GM12891 (cell line): ENCODE data around the gene RNF145.
"Not testable (repeated sequence)": the region's sequence is repeated elsewhere in the genome, so short reads cannot be mapped to it uniquely, and the experiment has no call there.

Source experiments
- DNase-seq: peaks from one replicate; pipeline ENCODE4 v3.0.0; 2011; ENCODE audit warnings: low spot score; ENCODE audit not compliant: insufficient read length
- FAIRE-seq: peaks from 2 replicates; lab custom pipeline; 2011; peaks lifted over from hg19 to GRCh38; lab: Jason Lieb, UNC
- PAX5 ChIP-seq: IDR thresholded peaks from 2 replicates; pipeline ENCODE4 v1.6.1; 2011; ENCODE audit warnings: low read length, moderate library complexity, mild to moderate bottlenecking; ENCODE audit not compliant: insufficient read depth, severe bottlenecking
- POLR2A ChIP-seq: IDR thresholded peaks from 2 replicates; pipeline ENCODE4 v1.6.1; 2011; ENCODE audit warnings: low read depth, low read length, control low read depth
- POLR2AphosphoS5 ChIP-seq: IDR thresholded peaks from 2 replicates; pipeline ENCODE4 v1.6.1; 2011; ENCODE audit warnings: low read depth, low read length, control low read depth
- POU2F2 ChIP-seq: IDR thresholded peaks from 2 replicates; pipeline ENCODE4 v1.6.1; 2011; ENCODE audit warnings: low read depth, mild to moderate bottlenecking, control low read depth, low read length, moderate library complexity
- SPI1 ChIP-seq: IDR thresholded peaks from 2 replicates; pipeline ENCODE4 v1.6.1; 2011; ENCODE audit warnings: low read depth, low read length, control low read depth
- TAF1 ChIP-seq: IDR thresholded peaks from 2 replicates; pipeline ENCODE4 v1.6.1; 2011; ENCODE audit warnings: low read depth, low read length, control low read depth

The RNF145 gene

GRCh38 chr5:159166416-159166815, 42.9 kb downstream of the RNF145 start:
- no peak for TF ChIP-seq SPI1
- no peak for TF ChIP-seq TAF1
- no peak for TF ChIP-seq POLR2A
- TF ChIP-seq POU2F2: no peak
- no peak for TF ChIP-seq POLR2AphosphoS5
- TF ChIP-seq PAX5: no peak

DNA sequence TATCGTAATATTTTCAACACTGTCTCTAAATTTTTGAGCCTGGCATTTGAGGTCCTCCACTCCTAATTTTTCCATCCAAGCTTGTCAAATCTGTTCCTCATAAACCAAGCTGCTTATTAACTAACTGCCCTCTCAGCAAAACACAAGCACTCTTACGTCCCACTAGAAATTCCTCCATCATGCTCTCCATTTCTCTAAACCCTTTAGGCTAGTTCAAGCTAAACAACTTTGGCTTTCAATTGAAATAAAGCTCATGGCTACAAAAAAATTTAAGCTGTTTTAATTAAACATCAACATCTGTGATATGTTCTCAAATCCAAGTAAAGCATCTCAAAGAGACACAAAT, 45.7 kb downstream of the RNF145 start:
- TF ChIP-seq PAX5: no peak
- no peak for DNase-seq
- FAIRE-seq: no peak

More at GRCh38 chr5:159166416-159166815, 42.9 kb downstream of the RNF145 start:
- no peak for DNase-seq
- no peak for FAIRE-seq

DNA sequence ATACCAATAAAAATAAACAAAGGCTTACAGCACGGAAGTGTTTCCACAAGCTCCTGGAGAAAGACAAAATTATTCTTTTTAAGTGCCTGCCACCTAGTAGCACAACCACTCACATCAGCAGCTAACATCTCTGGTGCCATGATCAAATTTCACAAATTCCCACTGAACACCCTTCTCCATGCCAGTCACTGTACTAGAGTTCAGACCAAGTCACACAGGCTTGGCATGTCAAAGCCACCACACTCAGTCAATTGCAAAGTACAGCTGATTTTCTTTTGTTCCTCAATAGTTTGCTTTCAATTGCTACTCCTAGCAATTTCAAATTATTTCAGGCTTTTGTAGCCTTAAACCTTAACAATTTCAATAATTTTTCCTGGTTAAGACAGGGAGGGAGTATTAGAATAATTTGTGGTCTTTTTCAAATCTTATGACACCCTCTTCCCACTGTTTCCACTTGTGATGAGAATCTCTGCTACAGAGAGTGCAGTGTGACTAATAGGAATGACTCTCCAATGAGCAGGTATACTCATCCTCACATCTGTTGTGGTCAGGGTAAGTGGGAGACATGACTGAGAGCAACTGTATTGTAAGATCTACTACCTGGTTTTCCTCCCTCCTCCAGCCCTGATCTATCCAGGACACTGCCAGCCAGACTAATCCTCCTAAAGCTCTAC, 46.2 kb downstream of the RNF145 start:
- DNase-seq (no peak), FAIRE-seq (peak; percentile 28)
- TF ChIP-seq POU2F2 (no peak), TAF1 (no peak), POLR2A (no peak), PAX5 (no peak), POLR2AphosphoS5 (no peak)

- DNase-seq (no peak), FAIRE-seq (no peak)
- TF ChIP-seq POLR2AphosphoS5 (no peak), PAX5 (no peak), SPI1 (no peak), POLR2A (no peak), TAF1 (no peak), POU2F2 (no peak)
Observed at GRCh38 chr5:159161361-159162214, 47.8 kb downstream of the RNF145 start.

DNA sequence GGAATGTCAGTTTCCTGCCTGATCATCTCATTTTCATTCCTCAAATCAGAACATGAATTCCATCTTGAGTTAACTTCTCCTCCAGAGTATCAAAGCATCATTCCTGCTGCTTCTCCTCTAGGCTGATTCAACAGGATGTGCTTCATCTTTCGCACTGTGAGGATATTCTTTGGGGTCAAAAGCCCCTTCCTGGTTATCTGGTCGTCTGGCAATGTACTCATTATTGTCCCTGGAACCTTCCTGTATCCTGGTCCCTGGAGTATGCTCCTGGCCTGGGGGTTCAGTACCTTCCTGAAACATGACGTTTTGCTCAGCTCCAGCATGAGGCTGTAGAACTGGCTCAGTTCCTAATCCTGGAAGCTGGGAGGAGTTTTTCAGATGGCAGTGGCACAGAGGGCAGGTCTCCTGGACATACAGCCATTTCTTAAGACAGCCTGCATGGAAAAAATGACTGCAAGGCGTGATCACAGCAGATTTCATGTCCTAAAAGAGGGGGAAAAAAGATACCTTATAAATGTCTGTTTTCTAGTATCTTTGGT, 50.7 kb downstream of the RNF145 start:
- DNase-seq, FAIRE-seq: not testable (repeated sequence)

DNA sequence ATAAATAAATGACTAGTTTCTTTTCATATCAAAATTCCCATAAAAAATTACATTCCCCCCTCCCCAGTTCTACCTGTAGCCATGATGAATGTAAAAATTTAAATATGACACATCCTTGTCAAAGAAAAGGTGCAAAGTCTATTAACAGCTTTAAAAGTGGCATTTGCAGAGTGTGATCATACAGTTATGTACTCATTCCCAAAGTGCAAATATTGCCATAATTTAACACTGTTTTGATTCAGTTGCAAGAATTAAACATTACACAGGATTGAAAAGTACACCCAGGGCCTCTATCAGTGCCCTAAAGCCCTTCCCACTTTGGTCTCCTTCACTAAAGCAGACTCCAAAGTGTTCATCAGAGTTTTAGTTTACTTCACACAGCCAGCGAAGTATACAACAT, 51.8 kb downstream of the RNF145 start:
- TF ChIP-seq POLR2A (no peak), POLR2AphosphoS5 (no peak), POU2F2 (no peak)
- FAIRE-seq (no peak), DNase-seq (no peak)

DNA sequence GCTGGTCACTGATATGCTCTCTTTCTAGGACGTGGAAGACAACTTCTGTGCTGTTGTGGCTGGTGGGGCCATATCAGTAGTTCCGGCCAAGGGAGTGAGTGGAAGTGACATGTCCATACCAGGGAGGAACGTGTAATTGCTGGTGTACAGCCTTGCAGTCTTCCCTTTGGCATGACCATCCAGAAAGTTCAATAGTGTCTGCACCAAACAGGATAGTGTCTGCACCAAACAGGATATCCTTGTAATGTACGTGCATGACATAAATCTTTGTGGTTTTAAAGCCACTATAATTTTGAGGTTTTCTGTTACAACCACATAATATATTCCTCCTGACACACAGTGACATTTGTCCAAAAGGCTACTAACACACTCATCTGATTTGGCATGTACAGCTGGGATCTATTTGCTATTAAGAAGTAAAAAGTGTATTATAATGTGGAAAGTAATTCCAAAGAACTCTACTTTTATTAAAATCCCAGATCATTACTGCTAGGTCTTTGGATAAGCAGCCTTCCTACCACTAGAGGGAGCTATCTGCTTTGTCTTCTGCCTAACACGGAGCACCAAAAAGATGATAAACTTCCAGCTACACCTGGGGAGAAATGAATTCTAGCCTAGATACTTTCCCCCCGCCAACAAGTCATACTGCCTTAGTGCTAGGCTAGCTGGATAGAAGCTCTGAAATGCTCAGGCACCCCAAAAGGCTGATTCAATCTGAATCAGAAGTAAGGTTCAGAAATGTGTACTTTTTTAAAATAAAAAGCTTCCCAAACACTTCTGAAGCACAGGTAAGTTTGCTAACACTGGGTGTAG, 52.7 kb downstream of the RNF145 start:
- peak; percentile 22 for DNase-seq
- peak; percentile 40 for FAIRE-seq
- no peak for TF ChIP-seq PAX5
- no peak for TF ChIP-seq POLR2AphosphoS5
- TF ChIP-seq POLR2A: no peak
- TF ChIP-seq POU2F2: no peak
- TF ChIP-seq TAF1: no peak
- TF ChIP-seq SPI1: no peak

GRCh38 chr5:159155960-159156359, 53.4 kb downstream of the RNF145 start:
- DNase-seq (no peak), FAIRE-seq (peak; percentile 31)
- TF ChIP-seq SPI1: peak; percentile 77
- no peak for TF ChIP-seq POU2F2

GRCh38 chr5:159152876-159153275, 56.5 kb downstream of the RNF145 start:
- TF ChIP-seq POLR2A (no peak), POLR2AphosphoS5 (no peak), SPI1 (no peak), TAF1 (no peak), PAX5 (no peak), POU2F2 (no peak)
- DNase-seq (no peak), FAIRE-seq (no peak)

GRCh38 chr5:159149085-159149484, 60.3 kb downstream of the RNF145 start:
- no peak for FAIRE-seq
- no peak for DNase-seq
- TF ChIP-seq POLR2A (no peak), SPI1 (no peak), PAX5 (no peak), POLR2AphosphoS5 (no peak), POU2F2 (no peak)
